ENCODE results near the gene STARD5. TPM values are rescaled to one million over a fixed set of nuclear protein-coding genes. Genes with fewer than 3 reads are reported as not detected.

The STARD5 gene
- total RNA-seq, 1 experiment from 2014 or later = 2.3 TPM

GRCh38 chr15:81286621-81287121 lies 37.3 kb downstream of the STARD5 start:
- no peak overlapping the region for H4K8ac ChIP-seq (replicated peaks; ENCODE audit: insufficient read length, low read depth, low read length)
- no peak overlapping the region for H4K5ac ChIP-seq (ENCODE audit: insufficient read length, low read depth, low read length)
- no peaks in the 10 kb centered on the region for H3K4me1 ChIP-seq (ENCODE audit: insufficient read depth, low read length)
- H2AK5ac ChIP-seq (ENCODE audit: insufficient read length, low read length) = no peak overlapping the region
- no peak overlapping the region for H3T11ph ChIP-seq (ENCODE audit: low read length)
- no peak overlapping the region for H4K91ac ChIP-seq (ENCODE audit: insufficient read length, low read depth, low read length)
- no peak overlapping the region for H3K9ac ChIP-seq (ENCODE audit: extremely low read depth, insufficient read length, low read length)
- no peak overlapping the region for H2AFZ ChIP-seq (ENCODE audit: low read length)
- H2BK120ac ChIP-seq (ENCODE audit: low read depth, low read length, poor library complexity, severe bottlenecking) = no peak overlapping the region
- no peak for DNase-seq
- H3K9me3 Mint-ChIP-seq = no peaks in the 10 kb centered on the region
- no peak overlapping the region for H2BK5ac ChIP-seq (ENCODE audit: insufficient read length, low read length)
- H3K27ac Mint-ChIP-seq = no peak overlapping the region
- no peaks in the 10 kb centered on the region for H3K27me3 ChIP-seq (ENCODE audit: insufficient read depth, low read length)
- no peaks in the 10 kb centered on the region for H3K79me2 ChIP-seq (ENCODE audit: insufficient read depth, low read length)
- H3K36me3 Mint-ChIP-seq (ENCODE audit: insufficient read depth in 1 of 3, low read depth in 3 of 3) = no peaks in the 10 kb centered on the region
- H3K9me3 ChIP-seq (ENCODE audit: control insufficient read depth, low read depth, low read length) = no peaks in the 10 kb centered on the region
- 0 out of 4 replicates have a peak, but pooled peaks cover 0 to 2% of the 10 kb centered on the region in 2 experiments for H3K4me1 Mint-ChIP-seq
- no peak overlapping the region for H2BK20ac ChIP-seq (ENCODE audit: low read depth, low read length, poor library complexity, severe bottlenecking)
- no peak overlapping the region for H3K4me3 Mint-ChIP-seq
- H2BK15ac ChIP-seq (ENCODE audit: low read depth, low read length) = no peak overlapping the region
- H2BK12ac ChIP-seq (ENCODE audit: insufficient read length, low read depth, low read length) = no peak overlapping the region
- no peak overlapping the region for H3K23ac ChIP-seq (ENCODE audit: insufficient read length, low read depth, low read length)
- no peak overlapping the region for H3K56ac ChIP-seq (ENCODE audit: insufficient read length, low read depth, low read length)
- H3K4ac ChIP-seq (ENCODE audit: low read depth, low read length) = no peak overlapping the region
- H3K4me2 ChIP-seq (ENCODE audit: insufficient read depth, insufficient read length, low read length) = no peak overlapping the region
- H3K14ac ChIP-seq (ENCODE audit: insufficient read depth, low read length) = no peak overlapping the region
- H3K18ac ChIP-seq (ENCODE audit: insufficient read length, low read depth, low read length) = no peak overlapping the region
- no peak for TF ChIP-seq CTCF (conservative IDR thresholded peaks at IDR 0.05)
- peaks cover 6% of the 10 kb centered on the region for H3K27me3 Mint-ChIP-seq (ENCODE audit: low read depth)
- H4K20me1 ChIP-seq (ENCODE audit: control insufficient read depth, insufficient read depth, insufficient read length) = no peaks in the 10 kb centered on the region
- no CpG with 5 or more reads among the region's 2 CpGs for WGBS (ENCODE audit: extremely low coverage, insufficient read length, low lambda C conversion rate)
- H3K23me2 ChIP-seq (ENCODE audit: insufficient read length, low read depth, low read length, poor library complexity, severe bottlenecking) = no peaks in the 10 kb centered on the region
- no peaks in the 10 kb centered on the region for H3K79me1 ChIP-seq (ENCODE audit: insufficient read depth, low read depth, low read length, poor library complexity, severe bottlenecking)
- H3K27ac ChIP-seq (ENCODE audit: insufficient read length, low read depth, low read length) = no peak overlapping the region
